Activated naive CD8-positive, alpha-beta T cell (primary cell): Measurements from ENCODE around the gene TPSD1.
"Not testable (repeated sequence)": the region's sequence is repeated elsewhere in the genome, so short reads cannot be mapped to it uniquely, and the experiment has no call there.

Experiments used
- H3K27ac Mint-ChIP-seq: one replicate; pipeline ENCODE4 v1.8.0; 2021; ENCODE audit warnings: mixed read lengths
- H3K27me3 Mint-ChIP-seq: one replicate; pipeline ENCODE4 v1.8.0; 2021; ENCODE audit warnings: mixed read lengths
- H3K36me3 Mint-ChIP-seq: one replicate; pipeline ENCODE4 v1.8.0; 2021; ENCODE audit warnings: mixed read lengths
- H3K4me1 Mint-ChIP-seq: one replicate; pipeline ENCODE4 v1.8.0; 2021; ENCODE audit warnings: low read depth, mixed read lengths
- H3K4me3 Mint-ChIP-seq: one replicate; pipeline ENCODE4 v1.8.0; 2021; ENCODE audit warnings: mild to moderate bottlenecking, mixed read lengths
- H3K9me3 Mint-ChIP-seq: one replicate; pipeline ENCODE4 v1.8.0; 2021; ENCODE audit warnings: low read depth, mixed read lengths

TPSD1 gene

GRCh38 chr16:1288813-1289476 lies 33.1 kb downstream of the TPSD1 start:
- no peak overlapping the region for H3K4me3 Mint-ChIP-seq
- H3K36me3 Mint-ChIP-seq, result no peaks in the 10 kb centered on the region
- H3K4me1 Mint-ChIP-seq, result peaks cover 5% of the 10 kb centered on the region
- H3K27ac Mint-ChIP-seq, result no peak overlapping the region
- peaks cover 5% of the 10 kb centered on the region for H3K27me3 Mint-ChIP-seq
- H3K9me3 Mint-ChIP-seq, result no peaks in the 10 kb centered on the region

GRCh38 chr16:1289477-1289866 lies 33.6 kb downstream of the TPSD1 start:
- H3K9me3 Mint-ChIP-seq, result no peaks in the 10 kb centered on the region

GRCh38 chr16:1290063-1290501 lies 34.2 kb downstream of the TPSD1 start:
- Mint-ChIP-seq H3K4me1 (peaks cover 5% of the 10 kb centered on the region), H3K27me3 (peaks cover 10% of the 10 kb centered on the region), H3K9me3 (no peaks in the 10 kb centered on the region), H3K4me3 (no peak overlapping the region), H3K27ac (no peak overlapping the region), H3K36me3 (no peaks in the 10 kb centered on the region)

More at GRCh38 chr16:1289477-1289866, 33.6 kb downstream of the TPSD1 start:
- peaks cover 9% of the 10 kb centered on the region for H3K27me3 Mint-ChIP-seq
- H3K27ac Mint-ChIP-seq, result no peak overlapping the region
- H3K4me3 Mint-ChIP-seq, result no peak overlapping the region
- H3K4me1 Mint-ChIP-seq, result peaks cover 5% of the 10 kb centered on the region
- no peaks in the 10 kb centered on the region for H3K36me3 Mint-ChIP-seq

GRCh38 chr16:1290860-1291575 lies 35.1 kb downstream of the TPSD1 start:
- H3K36me3 Mint-ChIP-seq, result no peaks in the 10 kb centered on the region

GRCh38 chr16:1291576-1291974 lies 35.7 kb downstream of the TPSD1 start:
- H3K27ac Mint-ChIP-seq, result no peak overlapping the region
- H3K36me3 Mint-ChIP-seq, result no peaks in the 10 kb centered on the region
- no peak overlapping the region for H3K4me3 Mint-ChIP-seq
- H3K4me1 Mint-ChIP-seq, result peaks cover 5% of the 10 kb centered on the region
- H3K27me3 Mint-ChIP-seq, result peaks cover 10% of the 10 kb centered on the region
- no peaks in the 10 kb centered on the region for H3K9me3 Mint-ChIP-seq

More at GRCh38 chr16:1290860-1291575, 35.1 kb downstream of the TPSD1 start:
- Mint-ChIP-seq H3K9me3 (no peaks in the 10 kb centered on the region), H3K27ac (no peak overlapping the region), H3K27me3 (peaks cover 10% of the 10 kb centered on the region), H3K4me1 (peaks cover 5% of the 10 kb centered on the region), H3K4me3 (no peak overlapping the region)

GRCh38 chr16:1292208-1292607 lies 36.3 kb downstream of the TPSD1 start:
- peaks cover 11% of the 10 kb centered on the region for H3K4me1 Mint-ChIP-seq
- H3K4me3 Mint-ChIP-seq, H3K27ac Mint-ChIP-seq, H3K27me3 Mint-ChIP-seq, H3K9me3 Mint-ChIP-seq, H3K36me3 Mint-ChIP-seq: not testable (repeated sequence)

GRCh38 chr16:1292808-1293207 lies 36.9 kb downstream of the TPSD1 start:
- not testable (repeated sequence) for H3K4me1 Mint-ChIP-seq, H3K36me3 Mint-ChIP-seq, H3K4me3 Mint-ChIP-seq, H3K27me3 Mint-ChIP-seq, H3K9me3 Mint-ChIP-seq, H3K27ac Mint-ChIP-seq

- Mint-ChIP-seq H3K9me3 (no peaks in the 10 kb centered on the region), H3K27me3 (peaks cover 9% of the 10 kb centered on the region), H3K36me3 (no peaks in the 10 kb centered on the region), H3K4me3 (no peak overlapping the region), H3K4me1 (peaks cover 9% of the 10 kb centered on the region), H3K27ac (no peak overlapping the region)
Measured at GRCh38 chr16:1293921-1294656, 38.2 kb downstream of the TPSD1 start.

- no peaks in the 10 kb centered on the region for H3K9me3 Mint-ChIP-seq
- H3K4me1 Mint-ChIP-seq, result peaks cover 6% of the 10 kb centered on the region
- no peak overlapping the region for H3K27ac Mint-ChIP-seq
- peaks cover 9% of the 10 kb centered on the region for H3K27me3 Mint-ChIP-seq
- no peaks in the 10 kb centered on the region for H3K36me3 Mint-ChIP-seq
- no peak overlapping the region for H3K4me3 Mint-ChIP-seq
Measured at GRCh38 chr16:1295465-1295864, 39.6 kb downstream of the TPSD1 start.

GRCh38 chr16:1296688-1297017 lies 40.8 kb downstream of the TPSD1 start:
- H3K27me3 Mint-ChIP-seq, H3K4me1 Mint-ChIP-seq, H3K9me3 Mint-ChIP-seq, H3K36me3 Mint-ChIP-seq, H3K4me3 Mint-ChIP-seq, H3K27ac Mint-ChIP-seq: not testable (repeated sequence)

GRCh38 chr16:1297018-1297696 lies 41.3 kb downstream of the TPSD1 start:
- H3K4me3 Mint-ChIP-seq, result no peak overlapping the region
- H3K27me3 Mint-ChIP-seq, result peaks cover 7% of the 10 kb centered on the region
- H3K27ac Mint-ChIP-seq, result no peak overlapping the region
- peaks cover 12% of the 10 kb centered on the region for H3K4me1 Mint-ChIP-seq
- no peaks in the 10 kb centered on the region for H3K36me3 Mint-ChIP-seq
- no peaks in the 10 kb centered on the region for H3K9me3 Mint-ChIP-seq

- Mint-ChIP-seq H3K36me3 (no peaks in the 10 kb centered on the region), H3K4me1 (peaks cover 13% of the 10 kb centered on the region), H3K9me3 (no peaks in the 10 kb centered on the region), H3K4me3 (no peak overlapping the region), H3K27me3 (peaks cover 7% of the 10 kb centered on the region), H3K27ac (no peak overlapping the region)
Measured at GRCh38 chr16:1298406-1298805, 42.5 kb downstream of the TPSD1 start.

GRCh38 chr16:1299012-1299867 lies 43.4 kb downstream of the TPSD1 start:
- Mint-ChIP-seq H3K9me3 (no peaks in the 10 kb centered on the region), H3K4me1 (peaks cover 20% of the 10 kb centered on the region), H3K4me3 (no peak overlapping the region), H3K27ac (no peak overlapping the region), H3K36me3 (no peaks in the 10 kb centered on the region), H3K27me3 (peaks cover 5% of the 10 kb centered on the region)

- Mint-ChIP-seq H3K27ac (no peak overlapping the region), H3K9me3 (no peaks in the 10 kb centered on the region), H3K4me1 (peaks cover 22% of the 10 kb centered on the region), H3K36me3 (no peaks in the 10 kb centered on the region), H3K27me3 (peaks cover 2% of the 10 kb centered on the region), H3K4me3 (no peak overlapping the region)
Measured at GRCh38 chr16:1299868-1300203, 44.0 kb downstream of the TPSD1 start.
